BLaER1 treated with 17β-estradiol and CSF1 and Interleukin-3, amounts not matched to agents 10 nM and 100 nM (cell line): Measurements from ENCODE around the gene DNAH8.

Source experiments
- H3K27ac ChIP-seq, 11 experiments: shearing (Covaris generic); formaldehyde crosslinking; 2 replicates each; pipeline ENCODE4 v1.8.1; 2022
- H3K27me3 ChIP-seq, 11 experiments: shearing (Covaris generic); formaldehyde crosslinking; 2 replicates each; pipeline ENCODE4 v1.8.1; 2022
- H3K36me3 ChIP-seq, 11 experiments: shearing (Covaris generic); formaldehyde crosslinking; 2 replicates each; pipeline ENCODE4 v1.8.1; 2022
- H3K4me1 ChIP-seq, 10 experiments: shearing (Covaris generic); formaldehyde crosslinking; 2 replicates each; pipeline ENCODE4 v1.8.1; 2022
- H3K4me2 ChIP-seq, 11 experiments: shearing (Covaris generic); formaldehyde crosslinking; 2 replicates each; pipeline ENCODE4 v1.8.1; 2022
- H3K4me3 ChIP-seq, 10 experiments: shearing (Covaris generic); formaldehyde crosslinking; 2 replicates each; pipeline ENCODE4 v1.8.1; 2022
- H3K9ac ChIP-seq, 11 experiments: shearing (Covaris generic); formaldehyde crosslinking; 2 replicates each; pipeline ENCODE4 v1.8.1; 2022
- H3K9me3 ChIP-seq, 11 experiments: shearing (Covaris generic); formaldehyde crosslinking; replicated peaks in 1 of 11; 2 replicates each; pipeline ENCODE4 v1.8.1; 2022
- H4K20me1 ChIP-seq, 11 experiments: shearing (Covaris generic); formaldehyde crosslinking; 2 replicates each; pipeline ENCODE4 v1.8.1; 2022
- Cebpa-rat ChIP-seq, 11 experiments: shearing (Covaris generic); IDR thresholded peaks; 2 replicates each; pipeline ENCODE4 v1.8.1; 2022

Gene DNAH8

GRCh38 chr6:38776515-38776914, 61.4 kb downstream of the DNAH8 start:
- TF ChIP-seq Cebpa-rat (IDR thresholded peaks at IDR 0.05) = no peak
- Histone ChIP-seq H3K9ac (no peak overlapping the region), H3K4me3 (no peak overlapping the region), H3K27me3 (no peaks in the 10 kb centered on the region), H3K4me2 (peak overlapping the region in 4 of 11 experiments; percentile 21 to 78 (median 70); a peak in 7 of 22 replicates), H4K20me1 (no peaks in the 10 kb centered on the region), H3K4me1 (peaks cover 0 to 51% (median 14%) of the 10 kb centered on the region in 10 experiments; a peak in 12 of 20 replicates), H3K36me3 (no peaks in the 10 kb centered on the region), H3K27ac (peak overlapping the region in 3 of 11 experiments; percentile 72 to 94 (median 86); a peak in 5 of 22 replicates), H3K9me3 (peaks cover 0 to 9% (median 0%) of the 10 kb centered on the region in 11 experiments; a peak in 2 of 22 replicates)

DNA sequence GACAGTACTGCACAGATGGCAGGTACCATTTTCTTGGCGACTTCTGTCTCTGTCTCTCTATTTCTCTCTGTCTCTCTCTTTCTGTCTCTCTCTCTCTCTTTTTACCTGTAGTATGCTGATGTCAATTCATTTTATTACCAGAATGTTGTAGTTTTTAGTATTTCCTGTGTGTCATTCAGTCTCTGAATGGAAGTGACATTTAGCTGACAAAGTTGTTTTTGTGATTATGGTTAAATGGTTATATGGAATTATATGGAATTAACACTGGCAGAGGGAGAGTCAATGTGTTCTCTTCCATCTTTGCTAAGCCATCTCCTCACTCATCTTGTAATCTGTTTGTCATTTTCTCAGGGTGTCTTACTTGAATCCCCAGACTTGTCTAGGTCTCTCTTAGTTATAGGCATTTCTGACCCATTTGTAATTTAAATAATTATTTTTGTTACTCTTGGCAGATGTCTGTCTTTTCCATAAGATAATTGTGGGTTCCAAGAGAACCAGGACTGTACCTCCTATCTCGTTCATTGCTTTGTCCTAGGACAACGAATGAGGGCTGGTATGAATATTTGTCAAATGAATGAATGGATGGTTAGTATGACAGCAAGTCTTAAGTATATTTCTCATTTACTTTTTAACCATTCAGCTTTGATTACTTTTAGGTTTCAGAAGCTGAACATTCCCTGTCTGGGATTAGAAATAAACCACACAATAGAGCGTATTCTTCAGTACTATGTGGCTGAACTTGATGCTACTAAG, 64.4 kb downstream of the DNAH8 start:
- Histone ChIP-seq H3K9me3 (no peaks in the 10 kb centered on the region), H3K27me3 (no peaks in the 10 kb centered on the region), H3K36me3 (no peaks in the 10 kb centered on the region), H3K4me1 (peaks cover 0 to 30% (median 9%) of the 10 kb centered on the region in 10 experiments; a peak in 9 of 20 replicates), H3K4me3 (no peak overlapping the region), H3K9ac (no peak overlapping the region), H4K20me1 (no peaks in the 10 kb centered on the region), H3K27ac (no peak overlapping the region), H3K4me2 (peak overlapping the region in 1 of 11 experiments; percentile 13; a peak in 1 of 22 replicates)
- TF ChIP-seq Cebpa-rat (IDR thresholded peaks at IDR 0.05) = no peak

DNA sequence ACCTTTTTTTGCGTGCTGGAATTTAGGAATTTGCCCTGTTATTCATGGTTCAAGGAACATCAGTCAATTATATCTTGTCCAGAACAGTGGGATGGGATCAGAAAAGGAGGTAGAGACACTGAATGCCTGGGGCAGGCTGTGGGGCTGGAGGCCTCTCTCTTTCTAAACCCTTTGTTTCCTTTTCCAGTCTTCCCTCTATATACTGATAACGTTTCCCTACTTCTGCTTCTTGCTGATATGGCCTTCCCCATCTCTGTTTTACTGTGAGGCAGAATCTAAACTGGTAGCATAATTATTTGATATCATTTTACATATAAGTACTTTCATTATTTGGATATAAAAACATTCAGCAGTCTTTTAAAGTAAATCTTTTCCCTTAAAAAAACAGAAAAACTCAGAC, 67.5 kb downstream of the DNAH8 start:
- H3K4me2 ChIP-seq = no peak overlapping the region

DNA sequence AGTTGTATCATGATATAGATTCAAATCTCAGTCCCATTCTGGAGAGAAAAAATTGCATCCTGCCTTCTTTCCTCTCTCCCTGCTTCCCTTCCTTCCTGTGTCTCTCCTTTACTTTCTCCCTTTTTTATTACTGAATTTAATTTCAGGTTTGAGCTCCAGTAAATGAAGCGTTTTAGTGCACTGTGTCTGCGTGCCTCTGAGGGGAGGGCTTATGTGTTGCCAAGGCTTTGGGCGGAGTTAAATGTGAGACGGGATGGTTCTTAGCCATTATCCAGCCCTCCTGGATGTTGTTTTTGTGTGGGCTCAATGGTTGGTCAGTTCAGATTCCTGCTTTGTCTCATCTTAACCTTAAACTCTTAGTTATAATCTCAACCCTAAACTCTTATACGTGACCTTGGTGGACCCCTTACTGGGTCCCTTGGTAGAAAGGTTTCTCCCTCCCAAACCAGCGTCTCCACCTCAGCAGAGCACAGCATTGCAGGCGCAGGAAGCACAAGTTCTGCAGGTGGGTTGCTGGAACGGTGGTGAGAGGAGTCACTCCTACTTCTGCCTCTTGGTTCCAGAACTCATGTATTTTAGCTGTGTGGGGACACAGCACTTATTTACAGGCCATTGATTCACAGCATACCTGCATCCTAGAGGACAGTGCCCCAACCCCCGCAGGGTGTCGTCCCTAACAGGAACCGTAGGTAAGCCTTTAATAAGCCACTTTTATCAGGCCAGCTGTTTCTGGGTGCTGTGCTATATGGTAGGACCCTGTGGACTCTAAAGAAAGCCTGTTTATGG, 68.5 kb downstream of the DNAH8 start:
- no peaks in the 10 kb centered on the region for H4K20me1 ChIP-seq
- H3K36me3 ChIP-seq = no peaks in the 10 kb centered on the region
- 0 out of 20 replicates have a peak, but pooled peaks cover 0 to 5% (median 0%) of the 10 kb centered on the region in 10 experiments for H3K4me1 ChIP-seq
- no peak overlapping the region for H3K27ac ChIP-seq
- H3K9me3 ChIP-seq = no peaks in the 10 kb centered on the region
- H3K4me2 ChIP-seq = no peak overlapping the region
- no peaks in the 10 kb centered on the region for H3K27me3 ChIP-seq
- H3K4me3 ChIP-seq = no peak overlapping the region
- no peak for TF ChIP-seq Cebpa-rat (IDR thresholded peaks at IDR 0.05)
- no peak overlapping the region for H3K9ac ChIP-seq

More for the DNA sequence above, 67.5 kb downstream of the DNAH8 start:
- Histone ChIP-seq H3K9me3 (no peaks in the 10 kb centered on the region), H4K20me1 (no peaks in the 10 kb centered on the region), H3K27ac (no peak overlapping the region), H3K4me3 (no peak overlapping the region), H3K9ac (no peak overlapping the region), H3K4me1 (0 out of 20 replicates have a peak, but pooled peaks cover 0 to 5% (median 0%) of the 10 kb centered on the region in 10 experiments), H3K36me3 (no peaks in the 10 kb centered on the region), H3K27me3 (no peaks in the 10 kb centered on the region)
- no peak for TF ChIP-seq Cebpa-rat (IDR thresholded peaks at IDR 0.05)

GRCh38 chr6:38784506-38785235, 69.6 kb downstream of the DNAH8 start:
- no peak for TF ChIP-seq Cebpa-rat (IDR thresholded peaks at IDR 0.05)
- Histone ChIP-seq H3K36me3 (no peaks in the 10 kb centered on the region), H3K9me3 (no peaks in the 10 kb centered on the region), H3K4me2 (no peak overlapping the region), H3K9ac (no peak overlapping the region), H3K4me1 (peaks cover 0 to 7% (median 0%) of the 10 kb centered on the region in 10 experiments; a peak in 5 of 20 replicates), H3K27me3 (no peaks in the 10 kb centered on the region), H3K27ac (no peak overlapping the region), H3K4me3 (no peak overlapping the region), H4K20me1 (no peaks in the 10 kb centered on the region)

GRCh38 chr6:38786486-38786885, 71.4 kb downstream of the DNAH8 start:
- no peak for TF ChIP-seq Cebpa-rat (IDR thresholded peaks at IDR 0.05)
- H3K4me3 ChIP-seq = no peak overlapping the region
- no peaks in the 10 kb centered on the region for H4K20me1 ChIP-seq
- H3K9me3 ChIP-seq = no peaks in the 10 kb centered on the region
- H3K27ac ChIP-seq = no peak overlapping the region
- peaks cover 0 to 13% (median 0%) of the 10 kb centered on the region in 10 experiments; a peak in 5 of 20 replicates for H3K4me1 ChIP-seq
- H3K4me2 ChIP-seq = no peak overlapping the region
- no peaks in the 10 kb centered on the region for H3K27me3 ChIP-seq
- no peaks in the 10 kb centered on the region for H3K36me3 ChIP-seq
- H3K9ac ChIP-seq = no peak overlapping the region

DNA sequence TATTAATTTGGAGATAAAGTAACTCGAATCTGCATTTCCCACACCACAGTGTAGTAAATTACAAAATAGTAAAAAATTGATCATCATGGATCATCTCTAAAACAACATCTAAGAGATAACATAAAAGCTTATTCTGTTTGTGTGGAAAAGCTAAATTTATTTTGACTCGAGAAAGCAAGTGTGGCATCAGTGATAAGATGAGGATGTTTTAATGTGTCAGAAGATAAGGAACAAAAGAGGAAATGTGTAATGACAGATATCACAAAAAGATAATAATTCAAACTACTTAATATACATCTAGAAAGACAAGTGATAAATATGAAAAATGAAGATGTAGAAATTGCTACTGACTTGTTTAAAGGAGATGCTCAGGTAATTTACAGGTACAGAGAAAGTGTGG, 74.1 kb downstream of the DNAH8 start:
- no peaks in the 10 kb centered on the region for H3K27me3 ChIP-seq
- peaks cover 0 to 13% (median 0%) of the 10 kb centered on the region in 10 experiments; a peak in 5 of 20 replicates for H3K4me1 ChIP-seq
- H3K27ac ChIP-seq = no peak overlapping the region
- H3K9me3 ChIP-seq = no peaks in the 10 kb centered on the region
- TF ChIP-seq Cebpa-rat (IDR thresholded peaks at IDR 0.05) = no peak
- H3K4me3 ChIP-seq = no peak overlapping the region
- no peaks in the 10 kb centered on the region for H4K20me1 ChIP-seq
- no peak overlapping the region for H3K9ac ChIP-seq
- H3K4me2 ChIP-seq = peak overlapping the region in 4 of 11 experiments; percentile 4 to 37 (median 16); a peak in 3 of 22 replicates
- no peaks in the 10 kb centered on the region for H3K36me3 ChIP-seq

- H3K36me3 ChIP-seq = no peaks in the 10 kb centered on the region
- no peaks in the 10 kb centered on the region for H4K20me1 ChIP-seq
- no peak overlapping the region for H3K27ac ChIP-seq
- no peak overlapping the region for H3K4me2 ChIP-seq
- H3K9ac ChIP-seq = no peak overlapping the region
- H3K27me3 ChIP-seq = no peaks in the 10 kb centered on the region
- no peak for TF ChIP-seq Cebpa-rat (IDR thresholded peaks at IDR 0.05)
- peaks cover 0 to 13% (median 0%) of the 10 kb centered on the region in 10 experiments; a peak in 5 of 20 replicates for H3K4me1 ChIP-seq
- no peaks in the 10 kb centered on the region for H3K9me3 ChIP-seq
- H3K4me3 ChIP-seq = no peak overlapping the region
Measured at GRCh38 chr6:38792356-38792755, 77.2 kb downstream of the DNAH8 start.

DNA sequence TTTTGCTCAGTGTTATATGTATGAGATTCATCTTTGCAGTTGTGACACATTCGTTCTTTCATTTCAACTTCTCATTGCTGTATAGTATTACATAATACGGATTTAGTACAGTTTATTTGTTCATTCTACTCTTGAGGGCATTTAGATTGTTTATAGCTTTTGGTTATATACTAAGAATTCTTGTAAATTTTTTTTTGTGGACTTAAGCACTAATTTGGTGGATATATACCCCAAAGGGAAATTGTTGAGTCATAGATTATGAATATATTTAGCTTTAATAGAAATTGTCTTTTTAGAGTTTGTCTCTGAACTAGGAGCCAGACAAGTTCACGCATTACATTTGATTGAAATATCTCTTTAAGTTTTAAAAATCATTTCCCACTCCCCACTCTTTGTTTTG, 79.6 kb downstream of the DNAH8 start:
- no peak overlapping the region for H3K4me3 ChIP-seq
- H3K4me1 ChIP-seq = peaks cover 0 to 18% (median 0%) of the 10 kb centered on the region in 10 experiments; a peak in 8 of 20 replicates
- no peak overlapping the region for H3K27ac ChIP-seq
- H3K4me2 ChIP-seq = no peak overlapping the region
- H3K27me3 ChIP-seq = no peaks in the 10 kb centered on the region
- no peaks in the 10 kb centered on the region for H3K9me3 ChIP-seq
- no peaks in the 10 kb centered on the region for H3K36me3 ChIP-seq
- no peak for TF ChIP-seq Cebpa-rat (IDR thresholded peaks at IDR 0.05)
- no peaks in the 10 kb centered on the region for H4K20me1 ChIP-seq
- H3K9ac ChIP-seq = no peak overlapping the region
